Putamen (tissue), 1 donor: Measurements from ENCODE around the gene MDFI.
A peak's percentile ranks its signal among the peaks of the same experiment; 100 is the strongest.

Experiments
- DNase-seq: peaks from one replicate; pipeline ENCODE4 v3.0.0-alpha.2; 2016; ENCODE audit warnings: low spot score

Gene MDFI

GRCh38 chr6:41672816-41673703 lies 34.8 kb downstream of the MDFI start:
- no peak for DNase-seq

GRCh38 chr6:41673704-41674000 lies 35.4 kb downstream of the MDFI start:
- no peak for DNase-seq

GRCh38 chr6:41674231-41675000 lies 36.1 kb downstream of the MDFI start:
- DNase-seq = no peak

GRCh38 chr6:41675176-41675775 lies 37.0 kb downstream of the MDFI start:
- DNase-seq = no peak

- DNase-seq = no peak
Measured at GRCh38 chr6:41675992-41676391, 37.7 kb downstream of the MDFI start.

GRCh38 chr6:41676431-41676830 lies 38.2 kb downstream of the MDFI start:
- DNase-seq = no peak

- DNase-seq = no peak
Measured at GRCh38 chr6:41677124-41677921, 39.1 kb downstream of the MDFI start.

- DNase-seq = no peak
Measured at GRCh38 chr6:41678511-41679084, 40.3 kb downstream of the MDFI start.

GRCh38 chr6:41679696-41680095 lies 41.4 kb downstream of the MDFI start:
- no peak for DNase-seq

- no peak for DNase-seq
Measured at GRCh38 chr6:41680182-41680965, 42.1 kb downstream of the MDFI start.

- peak; percentile 86 for DNase-seq
Measured at GRCh38 chr6:41682056-41682477, 43.8 kb downstream of the MDFI start.

- no peak for DNase-seq
Measured at GRCh38 chr6:41682497-41683272, 44.4 kb downstream of the MDFI start.

- DNase-seq = no peak
Measured at GRCh38 chr6:41683273-41683522, 44.9 kb downstream of the MDFI start.

GRCh38 chr6:41683523-41684310 lies 45.4 kb downstream of the MDFI start:
- peak; percentile 87 for DNase-seq

GRCh38 chr6:41684311-41685180 lies 46.3 kb downstream of the MDFI start:
- DNase-seq = no peak

GRCh38 chr6:41685641-41686380 lies 47.5 kb downstream of the MDFI start:
- no peak for DNase-seq

- DNase-seq = no peak
Measured at GRCh38 chr6:41687501-41688175, 49.4 kb downstream of the MDFI start.
